Colonic mucosa (tissue), 4 donors: ENCODE results near the gene OGFOD2. TPM values are rescaled to one million over a fixed set of nuclear protein-coding genes. Genes with fewer than 3 reads are reported as not detected.

ENCODE experiments used
- DNase-seq: peaks from one replicate; pipeline ENCODE4 v3.0.0-alpha.2; 2020
- H3K27ac ChIP-seq: fragments of 200-600 bp; one replicate; pipeline ENCODE4 v1.8.0; 2021
- H3K27me3 ChIP-seq: fragments of 200-600 bp; one replicate; pipeline ENCODE4 v1.8.0; 2021
- H3K36me3 ChIP-seq: fragments of 200-600 bp; one replicate; pipeline ENCODE4 v1.8.0; 2021
- H3K4me1 ChIP-seq: fragments of 200-600 bp; one replicate; pipeline ENCODE4 v1.8.0; 2021; ENCODE audit warnings: mild to moderate bottlenecking
- H3K4me3 ChIP-seq: fragments of 200-600 bp; one replicate; pipeline ENCODE4 v1.8.0; 2021
- H3K9ac ChIP-seq, 2 donors: one replicate each; pipeline ENCODE4 v1.7.0; 2013; ENCODE audit warnings: control low read depth in 2 of 2, low read depth in 2 of 2, low read length in 2 of 2
- H3K9me3 ChIP-seq: fragments of 200-600 bp; one replicate; pipeline ENCODE4 v1.8.0; 2021
- intact Hi-C: fragments of 100-400 bp; cut with DNase I; formaldehyde crosslinking; loops from one replicate; pipeline ENCODE4 v1.14.1; 2022
- total RNA-seq, 2 donors: library from RNA; stranded (reverse); fragmentation: NEBNext Ultra II Directional in 1 of 2; extraction: Animal tissue kit (Norgen Biotek cat#: 25700) in 1 of 2; gene quantifications; one replicate each; pipeline ENCODE4 v1.2.1, GENCODE V29; 2021
- TF ChIP-seq, protein P1 (sequence below): fragments of 200-600 bp; IDR thresholded peaks from one replicate; pipeline ENCODE4 v1.8.0; 2022; ENCODE audit warnings: antibody characterized with exemption, mild to moderate bottlenecking
- donor health status: healthy.
- donor health status: DM: no; HTN: no; CAD: no.
- donor health status: DM: no; HTN: no; CAD: no.

OGFOD2 gene
- total RNA-seq, 2 donors from 2014 or later: 15.9 to 28.1 TPM

DNA sequence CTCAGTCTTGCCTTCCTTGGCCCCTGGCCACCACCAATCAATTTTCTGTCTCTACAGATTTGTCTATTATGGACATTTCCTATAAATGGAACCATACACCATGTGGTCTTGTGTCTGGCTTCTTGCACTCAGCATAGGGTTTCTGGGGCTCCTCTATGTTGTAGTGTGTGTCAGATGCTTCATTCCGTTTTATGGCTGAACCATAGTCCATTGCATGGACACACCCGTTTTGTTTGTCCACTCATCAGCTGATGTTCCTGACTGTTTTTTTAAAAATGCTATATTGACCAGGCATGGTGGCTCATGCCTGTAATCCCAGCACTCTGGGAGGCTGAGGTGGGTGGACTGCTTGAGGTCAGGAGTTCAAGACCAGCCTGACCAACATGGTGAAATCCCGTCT lies 26.4 kb downstream of the OGFOD2 start:
- Histone ChIP-seq H3K9me3 (no peaks in the 10 kb centered on the region), H3K4me3 (no peak overlapping the region), H3K9ac (no peak overlapping the region), H3K27me3 (no peaks in the 10 kb centered on the region), H3K36me3 (no peaks in the 10 kb centered on the region), H3K4me1 (no peaks in the 10 kb centered on the region), H3K27ac (no peak overlapping the region)
- no peak for DNase-seq
- intact Hi-C loops: no loop called here
- TF ChIP-seq, protein P1, sequence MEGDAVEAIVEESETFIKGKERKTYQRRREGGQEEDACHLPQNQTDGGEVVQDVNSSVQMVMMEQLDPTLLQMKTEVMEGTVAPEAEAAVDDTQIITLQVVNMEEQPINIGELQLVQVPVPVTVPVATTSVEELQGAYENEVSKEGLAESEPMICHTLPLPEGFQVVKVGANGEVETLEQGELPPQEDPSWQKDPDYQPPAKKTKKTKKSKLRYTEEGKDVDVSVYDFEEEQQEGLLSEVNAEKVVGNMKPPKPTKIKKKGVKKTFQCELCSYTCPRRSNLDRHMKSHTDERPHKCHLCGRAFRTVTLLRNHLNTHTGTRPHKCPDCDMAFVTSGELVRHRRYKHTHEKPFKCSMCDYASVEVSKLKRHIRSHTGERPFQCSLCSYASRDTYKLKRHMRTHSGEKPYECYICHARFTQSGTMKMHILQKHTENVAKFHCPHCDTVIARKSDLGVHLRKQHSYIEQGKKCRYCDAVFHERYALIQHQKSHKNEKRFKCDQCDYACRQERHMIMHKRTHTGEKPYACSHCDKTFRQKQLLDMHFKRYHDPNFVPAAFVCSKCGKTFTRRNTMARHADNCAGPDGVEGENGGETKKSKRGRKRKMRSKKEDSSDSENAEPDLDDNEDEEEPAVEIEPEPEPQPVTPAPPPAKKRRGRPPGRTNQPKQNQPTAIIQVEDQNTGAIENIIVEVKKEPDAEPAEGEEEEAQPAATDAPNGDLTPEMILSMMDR: no peak

DNA sequence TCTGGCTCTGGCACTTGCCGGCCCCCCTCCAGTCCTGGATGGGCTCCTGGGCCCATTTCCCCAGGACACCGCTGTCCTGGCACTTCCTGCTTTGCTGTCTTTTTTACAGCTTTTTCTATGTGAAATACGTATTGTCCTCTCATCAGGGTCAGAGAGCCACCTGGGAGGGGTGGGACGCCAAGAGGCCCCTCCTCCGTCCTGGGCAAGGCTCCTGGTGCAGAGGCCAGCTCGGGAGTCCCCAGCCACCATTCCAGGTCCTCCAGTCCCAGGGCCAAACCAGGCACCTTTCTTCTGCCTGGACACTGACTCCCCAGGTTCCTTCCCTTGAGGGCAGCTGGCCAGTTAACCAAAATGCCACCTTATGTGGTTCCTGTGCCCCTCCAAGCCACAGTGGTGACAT lies 28.2 kb downstream of the OGFOD2 start:
- DNase-seq: no peak

DNA sequence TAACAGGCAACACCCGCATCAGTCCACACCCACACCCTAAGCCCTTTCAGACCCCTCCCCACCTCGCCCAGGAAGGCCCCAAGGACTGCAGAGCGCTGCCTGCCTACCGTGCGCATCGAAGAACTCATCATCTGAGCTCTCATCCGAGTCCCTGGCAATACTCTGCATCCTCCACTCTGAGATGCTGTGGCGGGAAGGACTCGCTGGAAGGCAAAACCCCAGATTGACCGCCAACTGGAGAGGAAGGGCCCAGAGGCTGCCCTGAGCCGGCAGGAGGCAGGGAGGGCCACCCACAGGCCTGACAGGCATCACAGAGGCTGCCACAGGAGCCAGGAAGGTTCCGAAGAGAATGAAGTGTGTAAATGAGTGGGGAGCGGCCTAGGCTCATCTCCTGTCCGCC lies 29.2 kb downstream of the OGFOD2 start:
- H3K36me3 ChIP-seq: no peaks in the 10 kb centered on the region

More for the DNA sequence above, 28.2 kb downstream of the OGFOD2 start:
- no peaks in the 10 kb centered on the region for H3K27me3 ChIP-seq
- H3K9ac ChIP-seq: no peak overlapping the region
- H3K36me3 ChIP-seq: no peaks in the 10 kb centered on the region
- no peak overlapping the region for H3K4me3 ChIP-seq
- no peaks in the 10 kb centered on the region for H3K9me3 ChIP-seq
- no peak overlapping the region for H3K27ac ChIP-seq
- no peaks in the 10 kb centered on the region for H3K4me1 ChIP-seq
- intact Hi-C loops: no loop called here
- TF ChIP-seq, protein P1: no peak

DNA sequence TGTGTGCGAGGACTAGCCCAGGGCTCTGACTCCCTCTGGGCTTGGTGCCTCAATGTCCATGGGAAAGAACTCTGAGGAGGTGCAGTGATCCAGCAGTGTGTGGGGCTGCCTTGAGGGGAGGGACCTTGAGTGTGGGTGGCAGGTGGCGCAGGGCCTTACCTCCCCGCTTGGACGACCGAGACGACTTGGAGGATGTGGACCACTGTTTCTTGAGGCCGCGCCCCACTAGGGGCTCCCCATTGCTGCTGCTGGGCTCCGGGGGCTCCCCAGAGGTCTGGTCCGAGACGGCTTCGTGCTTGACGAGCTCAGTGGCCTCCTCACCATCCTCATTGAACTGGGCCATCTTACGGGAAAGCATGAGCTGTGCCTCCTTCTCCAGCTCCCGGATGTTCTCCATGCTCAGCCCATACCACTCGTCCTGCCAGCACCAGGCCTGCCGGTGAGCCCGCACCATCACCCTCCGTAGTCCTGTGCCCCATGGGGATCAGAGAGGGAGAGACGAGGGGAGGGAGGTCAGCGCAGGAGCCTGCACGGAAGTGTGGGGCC lies 30.1 kb downstream of the OGFOD2 start:
- no peaks in the 10 kb centered on the region for H3K36me3 ChIP-seq
- no peak overlapping the region for H3K9ac ChIP-seq
- TF ChIP-seq, protein P1: no peak
- H3K9me3 ChIP-seq: no peaks in the 10 kb centered on the region
- DNase-seq: no peak
- H3K27ac ChIP-seq: no peak overlapping the region
- H3K4me3 ChIP-seq: no peak overlapping the region
- no peaks in the 10 kb centered on the region for H3K4me1 ChIP-seq
- no peaks in the 10 kb centered on the region for H3K27me3 ChIP-seq
- intact Hi-C loops: no loop called here

More for the DNA sequence above, 29.2 kb downstream of the OGFOD2 start:
- no peak overlapping the region for H3K4me3 ChIP-seq
- TF ChIP-seq, protein P1: no peak
- no peaks in the 10 kb centered on the region for H3K4me1 ChIP-seq
- intact Hi-C loops: no loop called here
- DNase-seq: no peak
- no peaks in the 10 kb centered on the region for H3K27me3 ChIP-seq
- no peak overlapping the region for H3K9ac ChIP-seq
- no peaks in the 10 kb centered on the region for H3K9me3 ChIP-seq
- no peak overlapping the region for H3K27ac ChIP-seq

DNA sequence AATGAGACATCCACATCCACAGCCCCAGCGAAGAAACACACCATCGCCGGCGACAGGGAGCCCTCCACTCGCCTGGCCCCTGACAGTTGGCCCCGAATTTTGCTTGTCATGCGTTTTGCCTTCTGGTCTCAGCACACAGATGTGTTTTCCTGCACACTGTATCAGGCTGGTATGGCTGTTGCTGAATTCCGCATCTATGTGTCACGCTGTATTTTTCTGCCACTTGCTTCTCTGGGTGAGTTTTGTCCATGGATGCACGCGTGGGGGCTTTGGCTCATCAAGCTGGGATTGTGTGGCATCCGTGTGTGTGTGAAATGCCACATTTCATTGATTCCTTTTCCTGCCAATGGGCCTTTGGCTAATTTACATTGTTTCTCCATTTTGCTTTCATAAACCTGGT lies 31.9 kb downstream of the OGFOD2 start:
- no peak overlapping the region for H3K9ac ChIP-seq
- H3K27ac ChIP-seq: no peak overlapping the region
- no peaks in the 10 kb centered on the region for H3K4me1 ChIP-seq
- H3K4me3 ChIP-seq: no peak overlapping the region
- no peaks in the 10 kb centered on the region for H3K27me3 ChIP-seq
- no peak for DNase-seq
- H3K36me3 ChIP-seq: no peaks in the 10 kb centered on the region
- H3K9me3 ChIP-seq: no peaks in the 10 kb centered on the region
- intact Hi-C loops: no loop called here
- TF ChIP-seq, protein P1: no peak
